ENCODE results near the gene ALKBH8.

DNA sequence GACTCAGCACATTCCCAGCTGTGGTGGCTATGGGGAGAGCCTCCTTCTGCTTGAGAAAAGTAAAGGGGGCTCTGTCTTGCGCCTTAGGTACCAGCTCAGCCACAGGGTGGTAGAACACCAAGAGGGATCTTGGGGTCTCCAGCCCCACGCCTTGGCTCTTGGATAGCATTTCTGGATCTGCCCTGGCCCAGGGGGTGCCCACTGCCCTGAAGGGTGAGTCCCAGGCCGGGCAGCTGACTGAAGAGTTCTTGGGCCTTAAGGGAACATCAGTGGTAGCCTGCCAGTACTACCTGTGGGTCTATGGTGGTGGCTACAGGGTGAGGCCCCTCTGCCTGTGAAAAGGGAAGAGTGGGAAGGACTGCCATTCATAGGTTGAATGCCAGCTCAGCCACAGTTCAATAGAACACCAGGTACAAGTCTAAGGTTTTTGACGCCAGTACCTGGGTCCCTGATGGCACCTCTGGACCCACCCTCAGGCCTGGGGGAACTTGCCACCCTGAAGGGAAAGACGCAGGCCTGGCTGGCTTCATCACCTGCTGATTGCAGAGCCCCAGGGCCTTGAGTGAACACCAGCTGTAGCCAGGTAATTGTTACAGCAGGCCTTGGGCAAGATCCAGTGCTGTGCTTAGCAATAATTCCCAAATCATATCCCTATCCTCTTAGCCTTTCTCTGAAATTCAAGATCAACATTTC, 111.8 kb downstream of the ALKBH8 start:
- TF ChIP-seq EZH2 (IDR thresholded peaks at IDR 0.05; ENCODE audit: borderline replicate concordance) = no peak
- TF ChIP-seq, protein P1, sequence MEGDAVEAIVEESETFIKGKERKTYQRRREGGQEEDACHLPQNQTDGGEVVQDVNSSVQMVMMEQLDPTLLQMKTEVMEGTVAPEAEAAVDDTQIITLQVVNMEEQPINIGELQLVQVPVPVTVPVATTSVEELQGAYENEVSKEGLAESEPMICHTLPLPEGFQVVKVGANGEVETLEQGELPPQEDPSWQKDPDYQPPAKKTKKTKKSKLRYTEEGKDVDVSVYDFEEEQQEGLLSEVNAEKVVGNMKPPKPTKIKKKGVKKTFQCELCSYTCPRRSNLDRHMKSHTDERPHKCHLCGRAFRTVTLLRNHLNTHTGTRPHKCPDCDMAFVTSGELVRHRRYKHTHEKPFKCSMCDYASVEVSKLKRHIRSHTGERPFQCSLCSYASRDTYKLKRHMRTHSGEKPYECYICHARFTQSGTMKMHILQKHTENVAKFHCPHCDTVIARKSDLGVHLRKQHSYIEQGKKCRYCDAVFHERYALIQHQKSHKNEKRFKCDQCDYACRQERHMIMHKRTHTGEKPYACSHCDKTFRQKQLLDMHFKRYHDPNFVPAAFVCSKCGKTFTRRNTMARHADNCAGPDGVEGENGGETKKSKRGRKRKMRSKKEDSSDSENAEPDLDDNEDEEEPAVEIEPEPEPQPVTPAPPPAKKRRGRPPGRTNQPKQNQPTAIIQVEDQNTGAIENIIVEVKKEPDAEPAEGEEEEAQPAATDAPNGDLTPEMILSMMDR (IDR thresholded peaks at IDR 0.05; ENCODE audit: poor library complexity) = no peak
- no peak for TF ChIP-seq EZH2phosphoT487 (IDR thresholded peaks at IDR 0.05; ENCODE audit: low read depth, severe bottlenecking, unreplicated experiment)

All from hepatocyte (in vitro differentiated cells).